Kasumi-1 (cell line): ENCODE measurements around the gene FLRT1.
"Not testable (repeated sequence)": the region's sequence is repeated elsewhere in the genome, so short reads cannot be mapped to it uniquely, and the experiment has no call there.

ENCODE experiments used
- DNase-seq, 2 experiments: peaks; one replicate each; lab custom pipeline; 2025; lab: John Stamatoyannopoulos, UW

FLRT1 gene

GRCh38 chr11:64025205-64025604, 10.5 kb upstream of the FLRT1 start:
- DNase-seq: no peak

GRCh38 chr11:64026575-64027205, 9.0 kb upstream of the FLRT1 start:
- no peak for DNase-seq

- peak; percentile 92 for DNase-seq
Observed at GRCh38 chr11:64027651-64028397, 7.9 kb upstream of the FLRT1 start.

- peak; percentile 58 for DNase-seq
Observed at GRCh38 chr11:64028398-64029115, 7.2 kb upstream of the FLRT1 start.

- no peak for DNase-seq
Observed at GRCh38 chr11:64029773-64030172, 6.0 kb upstream of the FLRT1 start.

GRCh38 chr11:64031001-64031400, 4.7 kb upstream of the FLRT1 start:
- DNase-seq: no peak

- no peak for DNase-seq
Observed at GRCh38 chr11:64032050-64032449, 3.7 kb upstream of the FLRT1 start.

- no peak for DNase-seq
Observed at GRCh38 chr11:64034411-64034811, 1.3 kb upstream of the FLRT1 start.

GRCh38 chr11:64035081-64035524, 628 bp upstream of the FLRT1 start:
- no peak for DNase-seq

- peak; percentile 30 to 55 for DNase-seq
Observed at GRCh38 chr11:64036087-64037026, 626 bp downstream of the FLRT1 start.

- no peak for DNase-seq
Observed at GRCh38 chr11:64037027-64037634, 1.4 kb downstream of the FLRT1 start.

- no peak for DNase-seq
Observed at GRCh38 chr11:64038500-64038899, 2.8 kb downstream of the FLRT1 start.

- DNase-seq: no peak
Observed at GRCh38 chr11:64039012-64039665, 3.4 kb downstream of the FLRT1 start.

GRCh38 chr11:64040684-64041322, 5.1 kb downstream of the FLRT1 start:
- DNase-seq: no peak

GRCh38 chr11:64041846-64042245, 6.1 kb downstream of the FLRT1 start:
- DNase-seq: no peak

- no peak for DNase-seq
Observed at GRCh38 chr11:64042301-64042700, 6.6 kb downstream of the FLRT1 start.

GRCh38 chr11:64043545-64043944, 7.8 kb downstream of the FLRT1 start:
- DNase-seq: no peak

- peak; percentile 53 to 57 for DNase-seq
Observed at GRCh38 chr11:64044730-64045393, 9.1 kb downstream of the FLRT1 start.

GRCh38 chr11:64045700-64046099, 10.0 kb downstream of the FLRT1 start:
- no peak for DNase-seq

GRCh38 chr11:64047373-64047772, 11.6 kb downstream of the FLRT1 start:
- DNase-seq: not testable (repeated sequence)
